C4-2B (cell line): ENCODE results near the gene GPR62.

ENCODE experiments used
- CTCF ChIP-seq: fragments of 450-650 bp; conservative IDR thresholded peaks from 2 replicates; pipeline ENCODE4 v1.5.1; 2017; ENCODE audit warnings: mild to moderate bottlenecking
- ZFX ChIP-seq: fragments of 450-650 bp; IDR thresholded peaks from 2 replicates; pipeline ENCODE4 v1.6.1; 2017

GRCh38 chr3:52002748-52003147 lies 47.6 kb downstream of the GPR62 start:
- TF ChIP-seq CTCF (no peak), ZFX (no peak)
